Pons (tissue), 1 donor: ENCODE results near the gene HORMAD2.

Experiments
- DNase-seq: peaks from one replicate; pipeline ENCODE4 v3.0.0-alpha.2; 2016; ENCODE audit warnings: low spot score

HORMAD2 gene

GRCh38 chr22:30079952-30080533, at the start of gene HORMAD2:
TSS of gene HORMAD2 (plus strand) at chr22:30080464. CDS start at chr22:30093953, 13,489 bp downstream.
- peak; percentile 36 for DNase-seq

DNA sequence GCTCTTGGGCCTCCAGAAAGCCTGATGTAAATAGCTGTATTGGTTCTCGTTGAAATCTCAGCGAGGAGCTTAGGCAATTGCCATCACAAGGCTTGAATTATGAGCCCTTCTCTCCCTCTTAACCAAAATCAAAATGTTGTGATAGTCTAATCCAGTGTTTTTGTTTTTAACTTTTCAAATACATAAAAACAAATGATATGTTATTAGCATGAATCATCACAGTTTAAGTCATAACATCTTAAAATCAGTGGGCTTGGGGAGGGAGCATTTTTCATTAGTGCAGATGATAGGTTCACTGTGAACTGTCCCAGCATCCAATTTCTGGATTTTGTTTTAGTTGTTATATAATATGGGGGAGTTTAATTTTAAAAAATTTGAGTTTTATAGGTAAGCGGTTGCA, 48.9 kb upstream of the HORMAD2 start:
- DNase-seq = no peak

DNA sequence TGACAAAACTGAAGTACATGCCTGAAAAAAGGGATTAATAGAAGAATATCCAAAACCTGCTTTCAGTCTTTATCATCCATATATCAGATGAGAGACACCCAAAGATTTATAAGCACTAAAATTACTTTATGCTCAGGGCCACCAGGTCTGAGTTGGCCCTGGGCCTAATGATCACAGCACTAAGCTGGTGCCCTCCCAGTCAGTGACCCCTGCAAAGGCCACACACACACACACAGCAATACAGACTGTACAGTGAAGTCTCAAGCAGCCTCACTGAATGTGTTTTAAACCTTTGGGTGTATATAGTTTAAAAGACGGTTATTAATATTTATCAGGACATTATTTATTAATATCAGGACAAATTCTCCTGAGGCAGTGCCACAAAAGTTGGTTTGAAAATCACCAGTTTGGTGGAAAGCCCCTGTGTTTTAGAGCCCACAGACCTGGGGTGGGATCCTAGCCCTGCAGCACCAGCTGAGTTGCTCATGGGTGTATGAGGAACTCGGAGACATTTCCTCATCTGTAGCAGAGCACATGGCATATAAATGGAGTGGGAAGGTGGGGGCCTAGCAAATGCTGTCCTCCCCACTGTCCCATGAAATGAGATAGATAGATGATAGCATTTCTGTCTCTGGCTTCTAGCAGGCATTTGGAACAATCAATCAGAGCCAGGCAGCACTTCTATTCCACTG, 48.4 kb upstream of the HORMAD2 start:
- no peak for DNase-seq

GRCh38 chr22:30033137-30033536, 47.1 kb upstream of the HORMAD2 start:
- DNase-seq = no peak

DNA sequence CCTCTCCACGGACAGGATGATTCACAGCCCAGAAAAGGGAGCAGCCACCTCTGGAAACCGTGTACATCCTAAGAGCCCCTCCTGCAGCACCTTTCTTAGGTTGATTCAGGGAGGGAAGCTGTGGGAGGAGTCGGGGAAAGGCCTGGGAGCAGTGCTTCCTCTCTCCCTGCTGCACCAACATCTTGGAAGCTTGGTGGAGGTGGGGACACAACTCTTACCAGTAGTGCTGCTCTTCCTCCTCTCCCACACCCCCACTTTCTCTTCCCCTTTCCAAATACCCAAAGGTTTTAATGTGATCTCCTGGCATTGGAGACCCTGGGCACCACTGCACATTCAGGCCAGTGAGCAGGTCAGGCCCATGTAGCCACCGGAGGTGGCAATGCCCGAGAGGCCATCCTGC, 46.4 kb upstream of the HORMAD2 start:
- no peak for DNase-seq

DNA sequence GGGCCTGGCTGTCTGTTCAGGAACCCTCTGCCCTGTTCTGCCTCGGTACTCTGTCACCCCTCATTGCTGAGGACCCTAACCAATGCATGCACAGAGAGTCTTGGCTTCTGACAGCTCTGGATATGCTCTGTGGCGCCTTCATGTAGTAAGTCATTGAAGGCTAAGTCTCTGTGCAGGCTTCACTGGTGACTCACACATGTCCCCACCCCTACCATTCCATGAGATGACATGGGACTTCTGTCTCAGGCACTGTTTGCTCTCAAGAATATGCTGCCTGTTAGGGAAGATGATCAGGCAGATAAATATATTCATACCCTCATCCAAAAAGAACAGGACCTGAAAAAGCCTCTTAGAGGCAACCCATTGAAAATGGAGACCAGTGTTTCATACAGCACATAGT, 43.6 kb upstream of the HORMAD2 start:
- no peak for DNase-seq

DNA sequence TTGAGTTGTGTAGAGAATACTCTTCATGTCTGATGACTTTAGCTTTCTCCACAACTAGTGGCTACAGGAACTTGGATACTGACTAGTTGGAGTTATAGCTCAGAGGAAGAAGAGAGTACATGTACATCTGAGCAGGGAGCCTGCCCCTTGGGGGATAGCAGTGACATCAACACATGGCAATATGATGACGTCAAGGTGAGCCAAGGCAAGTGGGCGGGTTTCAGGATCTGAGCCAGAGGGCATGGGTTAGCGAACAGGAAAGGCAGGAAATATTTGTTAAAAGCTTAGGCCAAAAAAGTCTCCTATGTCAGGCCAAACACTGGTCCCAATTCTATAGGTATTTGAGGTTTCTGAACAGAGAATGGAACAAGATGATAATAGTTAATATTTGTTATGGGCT, 42.0 kb upstream of the HORMAD2 start:
- DNase-seq = no peak

DNA sequence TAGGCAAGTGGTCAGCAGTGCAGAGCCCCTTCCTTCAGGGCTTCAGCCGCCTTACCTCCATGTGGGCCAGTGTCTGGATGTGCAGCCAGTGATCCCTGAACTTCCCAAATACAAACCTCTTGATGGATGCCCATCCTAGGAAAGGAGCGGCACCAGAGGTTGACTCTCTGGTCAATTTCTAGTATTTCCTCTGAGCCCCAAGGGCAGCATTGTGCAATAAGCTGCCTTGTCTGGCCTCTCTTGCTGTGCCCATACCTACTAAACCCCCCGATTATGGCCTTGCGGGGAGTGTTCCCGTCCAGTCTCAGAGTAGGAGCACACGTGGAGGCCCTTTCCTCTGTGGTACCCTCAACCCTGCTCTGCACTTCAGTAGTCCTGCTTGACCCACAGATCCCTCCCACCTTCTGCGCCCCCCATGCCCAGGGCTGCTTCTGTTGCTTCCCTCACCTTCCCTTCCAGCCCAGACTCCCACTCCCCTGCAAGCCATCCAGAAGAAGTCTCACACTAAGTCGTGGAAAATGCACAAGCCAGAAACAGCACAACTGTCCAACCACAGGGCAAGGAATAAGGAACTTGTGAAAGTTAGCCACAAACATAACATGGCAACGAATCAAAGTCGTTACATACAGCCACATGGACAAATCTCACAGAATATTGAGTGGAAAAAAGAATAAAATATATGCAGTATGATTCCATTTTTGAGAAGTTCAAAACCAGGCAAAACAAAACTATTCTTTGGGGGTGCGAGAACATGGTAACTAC, 39.6 kb upstream of the HORMAD2 start:
- DNase-seq = no peak

DNA sequence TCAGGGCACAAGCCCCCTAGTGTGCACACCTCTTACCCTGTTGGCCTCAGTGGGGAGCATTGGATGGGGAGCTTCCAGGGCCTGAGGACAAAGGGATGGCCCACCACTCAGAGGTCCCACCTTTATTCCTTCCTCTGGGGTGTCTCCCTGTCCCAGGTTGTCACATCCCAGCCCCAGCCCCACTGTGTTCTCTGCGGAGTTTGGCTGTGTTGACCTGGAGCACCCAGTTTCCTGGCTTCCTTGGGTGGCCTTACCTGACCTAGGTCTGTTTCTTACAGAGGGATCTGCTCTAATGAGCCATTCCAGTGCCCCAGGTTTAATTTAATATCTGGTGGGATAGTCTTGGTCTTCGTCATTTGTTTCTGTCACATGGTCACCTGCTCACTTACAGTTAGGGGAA, 38.8 kb upstream of the HORMAD2 start:
- no peak for DNase-seq

- DNase-seq = no peak
These were observed 38.4 kb upstream of the HORMAD2 start for GRCh38 chr22:30041881-30042280.

DNA sequence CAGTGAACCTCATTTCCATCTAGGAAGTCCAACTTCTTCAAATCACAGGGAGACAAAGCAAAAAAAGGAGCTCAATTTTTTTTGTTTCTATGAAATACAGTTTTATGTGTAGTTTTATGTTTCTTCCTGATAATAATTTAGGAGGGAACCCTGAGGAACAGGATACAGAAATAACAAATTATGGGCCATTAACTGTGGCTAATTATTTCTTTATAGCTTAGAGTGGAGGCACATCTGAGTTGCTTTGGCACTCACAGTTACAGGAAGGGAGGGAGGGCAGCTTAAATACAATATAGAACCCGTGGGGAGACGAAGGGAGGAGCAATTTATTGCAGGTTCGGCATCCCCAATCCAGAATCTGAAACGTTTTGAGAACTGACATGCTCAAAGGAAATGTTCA, 37.1 kb upstream of the HORMAD2 start:
- no peak for DNase-seq

GRCh38 chr22:30044369-30044768, 35.9 kb upstream of the HORMAD2 start:
- DNase-seq = no peak

DNA sequence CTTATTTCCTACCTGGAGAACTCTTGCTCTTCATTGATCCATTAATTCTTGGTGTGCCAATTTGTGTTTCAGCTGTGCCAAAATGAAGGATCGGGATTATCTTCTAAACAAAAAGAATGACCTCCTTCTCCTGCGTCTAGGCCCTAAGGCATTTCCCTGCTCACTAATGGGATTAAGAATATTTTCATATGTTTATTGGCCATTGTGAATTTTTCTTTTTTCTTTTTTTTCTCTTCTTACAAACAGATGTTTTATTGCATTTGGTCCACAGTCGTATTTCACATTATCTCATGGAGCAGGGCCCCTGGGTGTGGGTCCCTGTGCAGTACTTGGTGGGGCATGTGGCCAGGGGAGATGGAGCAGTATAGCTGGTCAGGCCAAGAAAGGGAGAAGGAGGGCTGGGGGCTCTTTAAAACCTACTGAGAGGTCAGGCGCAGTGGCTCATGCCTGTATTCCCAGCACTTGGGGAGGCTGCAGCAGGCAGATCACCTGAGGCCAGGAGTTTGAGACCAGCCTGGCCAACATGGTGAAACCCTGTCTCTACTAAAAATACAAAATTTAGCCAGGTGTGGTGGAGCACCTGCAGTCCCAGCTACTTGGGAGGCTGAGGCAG, 35.3 kb upstream of the HORMAD2 start:
- no peak for DNase-seq

DNA sequence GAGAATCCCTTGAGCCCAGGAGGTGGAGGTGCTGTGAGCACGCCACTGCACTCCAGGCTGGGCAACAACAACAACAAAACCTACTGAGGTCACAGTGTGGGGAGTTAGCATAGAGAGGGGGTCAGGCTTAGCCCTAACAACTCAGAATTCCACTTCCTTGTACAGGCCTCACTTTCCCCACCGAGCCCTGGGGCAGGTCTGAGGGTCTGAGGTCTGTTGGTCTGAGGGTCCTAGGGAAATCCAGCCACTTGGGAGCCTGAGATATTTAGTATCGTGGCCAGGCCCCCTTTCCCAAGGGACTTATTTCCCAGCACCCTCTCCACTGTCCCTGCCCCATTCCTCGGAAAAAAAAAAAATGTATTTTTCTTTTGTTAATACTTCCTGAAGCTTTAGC, 34.8 kb upstream of the HORMAD2 start:
- no peak for DNase-seq

DNA sequence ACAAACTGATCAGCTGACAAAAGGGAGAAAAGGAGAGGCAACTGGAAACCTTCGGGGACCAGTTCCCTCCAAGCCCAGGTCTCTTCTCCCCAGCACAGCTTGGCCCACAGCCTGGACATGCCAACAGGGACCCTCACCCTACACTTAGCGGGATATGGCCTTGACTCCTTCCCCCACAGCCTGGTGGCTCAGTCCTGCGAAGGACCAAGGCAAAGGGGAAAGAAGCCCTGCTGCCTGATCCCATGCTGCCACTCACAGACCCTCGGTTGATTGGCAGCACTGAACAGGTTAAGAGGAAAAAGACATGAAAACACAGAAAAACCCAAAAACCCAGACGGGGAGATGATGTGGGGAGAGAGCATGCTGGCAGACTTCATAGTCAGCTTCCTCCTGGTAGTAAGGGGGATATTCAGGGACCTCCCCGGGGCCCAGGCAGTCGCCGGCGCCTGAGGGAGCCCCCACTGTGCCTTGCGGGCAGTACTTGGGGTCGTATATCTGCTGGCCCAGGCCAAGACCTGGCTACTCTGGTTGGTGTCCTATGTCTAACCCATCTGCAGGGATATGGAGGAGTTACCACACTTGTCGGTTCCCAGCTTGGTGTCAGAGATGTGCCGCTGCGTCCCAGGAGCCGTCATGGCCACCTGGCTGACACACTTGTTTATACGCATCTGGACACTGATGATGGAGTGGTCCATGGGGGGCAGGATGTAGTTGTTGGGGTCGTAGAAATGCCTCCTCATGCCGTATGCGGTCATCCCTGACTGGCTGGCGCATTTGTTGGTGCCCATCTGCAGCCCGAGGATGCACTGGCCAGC, 34.2 kb upstream of the HORMAD2 start:
- no peak for DNase-seq

DNA sequence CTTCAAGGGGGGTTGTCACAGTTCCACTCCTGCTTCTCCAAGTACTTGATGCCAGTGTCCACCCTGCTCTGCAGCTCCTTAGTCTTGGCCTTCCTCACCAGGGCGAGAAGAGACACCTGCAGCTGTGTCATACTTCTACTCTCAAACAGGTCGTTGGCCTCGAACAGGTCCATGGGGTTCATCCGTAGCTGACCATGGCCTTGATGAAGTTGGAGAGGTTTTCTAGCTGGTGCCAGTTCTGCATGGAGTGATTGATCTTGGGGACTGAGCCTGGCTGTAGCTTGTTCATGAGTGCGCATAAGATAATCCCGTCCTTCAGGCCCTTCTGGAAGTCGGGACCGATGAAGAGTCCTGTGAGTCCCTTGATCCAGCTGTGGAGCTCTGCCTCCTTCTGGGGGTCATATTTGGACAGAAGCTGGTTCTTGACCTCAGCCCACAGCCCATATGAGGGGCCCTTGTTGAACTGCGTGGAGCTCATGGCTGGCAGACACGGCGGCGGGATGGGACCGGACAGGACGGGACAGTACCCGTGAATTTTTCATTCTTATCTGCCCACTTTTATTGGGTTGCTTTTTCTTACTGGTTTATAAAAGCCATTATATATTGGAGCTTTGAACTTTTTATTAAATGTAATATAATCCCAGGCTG, 33.4 kb upstream of the HORMAD2 start:
- no peak for DNase-seq

GRCh38 chr22:30047364-30047738, 32.9 kb upstream of the HORMAD2 start:
- no peak for DNase-seq

- DNase-seq = no peak
These were observed 31.6 kb upstream of the HORMAD2 start for GRCh38 chr22:30048681-30049080.

GRCh38 chr22:30054067-30054763, 26.0 kb upstream of the HORMAD2 start:
- DNase-seq = no peak

- DNase-seq = no peak
These were observed 25.5 kb upstream of the HORMAD2 start for GRCh38 chr22:30054764-30055069.

DNA sequence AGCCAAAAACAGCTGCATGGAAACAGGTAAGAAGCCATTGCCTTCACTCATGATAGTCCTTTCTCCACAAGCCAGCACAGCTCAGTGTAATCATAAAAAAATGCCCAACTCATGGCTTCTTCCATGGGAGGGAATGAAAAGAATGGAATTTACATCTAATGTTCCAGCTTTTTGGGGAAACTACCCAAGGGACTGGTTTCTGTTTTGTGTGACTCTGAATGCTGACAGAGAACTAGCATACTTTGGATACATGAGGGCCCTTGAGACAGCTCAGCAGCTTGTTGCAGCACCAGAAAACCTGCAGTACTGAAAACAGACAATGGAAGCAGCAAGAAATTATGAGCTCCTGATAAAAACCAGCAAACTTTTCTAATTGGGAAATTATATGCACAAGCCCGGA, 24.2 kb upstream of the HORMAD2 start:
- DNase-seq = no peak
